Coronary artery (tissue), 2 donors: ENCODE data around the gene CYFIP2.

Experiments
- DNase-seq: peaks from one replicate; pipeline ENCODE4 v3.0.0-alpha.2; 2017; ENCODE audit warnings: low spot score
- H3K27ac ChIP-seq, 2 donors: fragments of 200-600 bp; sonication (generic); one replicate each; pipeline ENCODE4 v1.5.1; 2016 to 2019
- H3K4me3 ChIP-seq: fragments of 200-600 bp; sonication (generic); 2 replicates; pipeline ENCODE4 v1.5.1; 2016; ENCODE audit warnings: mild to moderate bottlenecking, moderate library complexity
- CTCF ChIP-seq: fragments of 200-600 bp; sonication (generic); IDR thresholded peaks from one replicate; pipeline ENCODE4 v1.5.1; 2019; ENCODE audit warnings: antibody characterized with exemption

CYFIP2 gene

GRCh38 chr5:157444224-157444623, 178.3 kb downstream of the CYFIP2 start:
- no peak for DNase-seq
- no peak overlapping the region for H3K4me3 ChIP-seq
- TF ChIP-seq CTCF, result no peak
- H3K27ac ChIP-seq, result no peak overlapping the region
